Measurements from ENCODE around the gene EDN2. TPM values are rescaled to one million over a fixed set of nuclear protein-coding genes. Genes with fewer than 3 reads are reported as not detected.
A peak's percentile ranks its signal among the peaks of the same experiment; 100 is the strongest.

Gene EDN2
- total RNA-seq, 1 donor from 2014 or later: not detected

DNA sequence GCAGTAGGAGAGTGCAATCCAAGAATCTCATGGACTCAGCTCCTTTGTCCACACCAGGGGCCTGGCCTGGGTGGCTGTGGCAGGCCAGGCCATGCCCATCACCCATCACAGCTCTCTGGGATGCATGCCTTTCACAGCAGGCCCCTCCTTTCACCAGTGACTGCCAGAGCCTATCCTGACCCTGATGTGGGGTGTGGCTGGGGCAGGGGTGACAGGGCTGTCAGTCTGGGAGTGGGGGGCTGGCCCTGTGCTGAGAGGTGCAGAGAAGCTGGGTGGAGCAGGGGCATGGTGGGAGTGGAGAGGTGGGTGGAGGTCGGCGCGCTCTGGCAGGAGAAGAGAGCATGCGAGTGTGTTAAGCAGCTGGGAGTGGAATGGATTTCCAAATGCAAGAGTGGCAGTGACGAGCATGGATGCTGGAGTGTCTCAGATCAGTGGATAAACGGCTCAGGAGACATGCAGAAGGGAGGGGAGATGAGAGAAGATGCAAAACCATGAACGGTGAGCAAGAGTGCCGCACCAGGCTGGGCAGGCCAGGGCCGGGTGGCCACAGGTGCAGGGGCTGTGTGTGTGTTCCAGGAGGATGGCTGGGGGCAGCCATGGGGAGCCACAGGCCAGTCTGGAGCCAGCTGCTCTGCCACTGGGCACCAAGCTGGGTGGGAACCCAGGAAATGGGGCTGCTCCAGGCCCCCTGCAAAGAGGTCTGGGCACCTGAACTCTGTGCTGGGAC is 39.6 kb upstream of the EDN2 start:
- Mint-ChIP-seq H3K36me3 (ENCODE audit: low read depth) (peaks cover 67% of the 10 kb centered on the region), H3K4me3 (no peak overlapping the region), H3K4me1 (peaks cover 9% of the 10 kb centered on the region), H3K9me3 (peaks cover 15% of the 10 kb centered on the region), H3K27me3 (no peaks in the 10 kb centered on the region), H3K27ac (no peak overlapping the region)
- intact Hi-C loops (cut with micrococcal nuclease): no loop called here
- no peak for DNase-seq

GRCh38 chr1:41523071-41523470 is 38.6 kb upstream of the EDN2 start:
- H3K36me3 Mint-ChIP-seq (ENCODE audit: low read depth): peaks cover 66% of the 10 kb centered on the region
- no peaks in the 10 kb centered on the region for H3K27me3 Mint-ChIP-seq
- peaks cover 6% of the 10 kb centered on the region for H3K4me1 Mint-ChIP-seq
- DNase-seq: no peak
- peak overlapping the region; percentile 40 for H3K27ac Mint-ChIP-seq
- H3K9me3 Mint-ChIP-seq: peaks cover 13% of the 10 kb centered on the region
- no peak overlapping the region for H3K4me3 Mint-ChIP-seq
- intact Hi-C loops (cut with micrococcal nuclease): no loop called here

- Mint-ChIP-seq H3K36me3 (ENCODE audit: low read depth) (peaks cover 64% of the 10 kb centered on the region), H3K27ac (no peak overlapping the region), H3K27me3 (no peaks in the 10 kb centered on the region), H3K9me3 (peaks cover 2% of the 10 kb centered on the region), H3K4me3 (no peak overlapping the region), H3K4me1 (peaks cover 6% of the 10 kb centered on the region)
- DNase-seq: no peak
- intact Hi-C loops (cut with micrococcal nuclease): no loop called here
Measured at GRCh38 chr1:41521766-41522165, 37.3 kb upstream of the EDN2 start.

- no peaks in the 10 kb centered on the region for H3K27me3 Mint-ChIP-seq
Measured at GRCh38 chr1:41520951-41521752, 36.7 kb upstream of the EDN2 start.

DNA sequence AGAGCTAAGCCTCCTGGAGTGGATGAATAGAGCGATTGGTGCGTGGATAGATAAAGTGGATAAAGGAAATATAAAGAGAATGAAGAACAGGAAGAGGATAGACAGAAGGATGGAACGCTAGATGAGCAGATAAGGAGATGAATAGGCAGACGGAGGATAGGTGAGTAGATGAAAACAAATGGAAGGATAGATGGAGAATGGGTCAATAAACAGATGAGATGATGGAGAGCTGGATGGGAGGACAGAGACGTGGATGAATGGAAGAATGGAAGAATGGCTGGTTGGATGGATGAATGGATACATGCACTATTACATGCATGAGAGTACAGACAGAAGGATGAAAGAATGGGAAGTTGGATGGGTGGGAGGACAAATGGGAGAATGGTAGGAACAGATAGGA is 35.2 kb upstream of the EDN2 start:
- H3K27me3 Mint-ChIP-seq: no peaks in the 10 kb centered on the region
- H3K4me3 Mint-ChIP-seq: no peak overlapping the region
- H3K4me1 Mint-ChIP-seq: peaks cover 8% of the 10 kb centered on the region
- DNase-seq: no peak
- H3K27ac Mint-ChIP-seq: no peak overlapping the region
- H3K9me3 Mint-ChIP-seq: no peaks in the 10 kb centered on the region
- H3K36me3 Mint-ChIP-seq (ENCODE audit: low read depth): peaks cover 58% of the 10 kb centered on the region
- intact Hi-C loops (cut with micrococcal nuclease): loop anchor here (10.0 kb wide), 2 partner anchors 375 to 655 kb away; no protein-coding TSS in a partner anchor

More at GRCh38 chr1:41520951-41521752, 36.7 kb upstream of the EDN2 start:
- no peak overlapping the region for H3K27ac Mint-ChIP-seq
- H3K4me3 Mint-ChIP-seq: no peak overlapping the region
- peaks cover 8% of the 10 kb centered on the region for H3K4me1 Mint-ChIP-seq
- no peaks in the 10 kb centered on the region for H3K9me3 Mint-ChIP-seq
- intact Hi-C loops (cut with micrococcal nuclease): no loop called here
- DNase-seq: no peak
- peaks cover 61% of the 10 kb centered on the region for H3K36me3 Mint-ChIP-seq (ENCODE audit: low read depth)

GRCh38 chr1:41518471-41518870 is 34.0 kb upstream of the EDN2 start:
- intact Hi-C loops (cut with micrococcal nuclease): loop anchor here (10.0 kb wide), 2 partner anchors 376 to 656 kb away; no protein-coding TSS in a partner anchor
- no peaks in the 10 kb centered on the region for H3K9me3 Mint-ChIP-seq
- DNase-seq: no peak
- peaks cover 7% of the 10 kb centered on the region for H3K4me1 Mint-ChIP-seq
- H3K36me3 Mint-ChIP-seq (ENCODE audit: low read depth): peaks cover 57% of the 10 kb centered on the region
- no peak overlapping the region for H3K4me3 Mint-ChIP-seq
- H3K27ac Mint-ChIP-seq: no peak overlapping the region
- no peaks in the 10 kb centered on the region for H3K27me3 Mint-ChIP-seq

- no peak for DNase-seq
- H3K27ac Mint-ChIP-seq: peak overlapping the region; percentile 58
- no peaks in the 10 kb centered on the region for H3K27me3 Mint-ChIP-seq
- peaks cover 5% of the 10 kb centered on the region for H3K4me1 Mint-ChIP-seq
- peaks cover 52% of the 10 kb centered on the region for H3K36me3 Mint-ChIP-seq (ENCODE audit: low read depth)
- no peak overlapping the region for H3K4me3 Mint-ChIP-seq
- intact Hi-C loops (cut with micrococcal nuclease): loop anchor here (10.0 kb wide), 2 partner anchors 378 to 658 kb away; no protein-coding TSS in a partner anchor
- no peaks in the 10 kb centered on the region for H3K9me3 Mint-ChIP-seq
Measured at GRCh38 chr1:41517062-41517438, 32.6 kb upstream of the EDN2 start.

GRCh38 chr1:41516168-41517061 is 31.9 kb upstream of the EDN2 start:
- intact Hi-C loops (cut with micrococcal nuclease): loop anchor here (10.0 kb wide), 2 partner anchors 378 to 658 kb away; no protein-coding TSS in a partner anchor
- peak; percentile 92 for DNase-seq
- peak overlapping the region; percentile 58 for H3K27ac Mint-ChIP-seq
- H3K27me3 Mint-ChIP-seq: no peaks in the 10 kb centered on the region
- no peaks in the 10 kb centered on the region for H3K9me3 Mint-ChIP-seq
- H3K4me1 Mint-ChIP-seq: peaks cover 7% of the 10 kb centered on the region
- no peak overlapping the region for H3K4me3 Mint-ChIP-seq
- H3K36me3 Mint-ChIP-seq (ENCODE audit: low read depth): peaks cover 56% of the 10 kb centered on the region

DNA sequence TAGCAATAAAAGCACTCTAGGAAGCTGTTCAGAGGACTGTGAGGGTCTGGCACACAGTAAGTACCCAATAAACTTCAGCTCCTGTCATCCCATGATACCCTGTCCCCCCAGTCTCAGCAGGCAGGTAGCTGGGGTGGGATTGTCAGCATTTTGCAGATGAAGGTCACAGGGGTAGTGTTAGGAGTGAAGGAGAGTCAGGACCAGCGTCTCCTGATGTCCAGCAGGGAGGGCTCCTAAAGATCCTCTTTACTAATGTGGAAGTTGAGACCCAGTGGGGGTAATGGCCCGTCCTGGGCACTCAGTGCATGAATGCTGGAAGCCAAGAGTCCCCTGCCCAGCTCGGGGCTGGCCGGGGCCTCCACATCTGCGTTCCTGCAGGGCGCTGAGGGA is 31.3 kb upstream of the EDN2 start:
- H3K27ac Mint-ChIP-seq: no peak overlapping the region
- H3K4me1 Mint-ChIP-seq: peaks cover 7% of the 10 kb centered on the region
- intact Hi-C loops (cut with micrococcal nuclease): loop anchor here (10.0 kb wide), 2 partner anchors 379 to 659 kb away; no protein-coding TSS in a partner anchor
- no peak for DNase-seq
- peaks cover 58% of the 10 kb centered on the region for H3K36me3 Mint-ChIP-seq (ENCODE audit: low read depth)
- no peaks in the 10 kb centered on the region for H3K27me3 Mint-ChIP-seq
- no peaks in the 10 kb centered on the region for H3K9me3 Mint-ChIP-seq
- no peak overlapping the region for H3K4me3 Mint-ChIP-seq

- no peak for DNase-seq
- Mint-ChIP-seq H3K4me3 (no peak overlapping the region), H3K9me3 (no peaks in the 10 kb centered on the region), H3K4me1 (peaks cover 7% of the 10 kb centered on the region), H3K27ac (no peak overlapping the region), H3K36me3 (ENCODE audit: low read depth) (peaks cover 55% of the 10 kb centered on the region), H3K27me3 (no peaks in the 10 kb centered on the region)
- intact Hi-C loops (cut with micrococcal nuclease): loop anchor here (10.0 kb wide), 2 partner anchors 380 to 660 kb away; no protein-coding TSS in a partner anchor
Measured at GRCh38 chr1:41515131-41515678, 30.7 kb upstream of the EDN2 start.

GRCh38 chr1:41514381-41514780 is 29.9 kb upstream of the EDN2 start:
- H3K27me3 Mint-ChIP-seq: no peaks in the 10 kb centered on the region
- intact Hi-C loops (cut with micrococcal nuclease): loop anchor here (10.0 kb wide), 2 partner anchors 380 to 660 kb away; no protein-coding TSS in a partner anchor
- H3K4me1 Mint-ChIP-seq: peaks cover 4% of the 10 kb centered on the region
- peaks cover 53% of the 10 kb centered on the region for H3K36me3 Mint-ChIP-seq (ENCODE audit: low read depth)
- DNase-seq: no peak
- H3K9me3 Mint-ChIP-seq: no peaks in the 10 kb centered on the region
- no peak overlapping the region for H3K27ac Mint-ChIP-seq
- H3K4me3 Mint-ChIP-seq: no peak overlapping the region

DNA sequence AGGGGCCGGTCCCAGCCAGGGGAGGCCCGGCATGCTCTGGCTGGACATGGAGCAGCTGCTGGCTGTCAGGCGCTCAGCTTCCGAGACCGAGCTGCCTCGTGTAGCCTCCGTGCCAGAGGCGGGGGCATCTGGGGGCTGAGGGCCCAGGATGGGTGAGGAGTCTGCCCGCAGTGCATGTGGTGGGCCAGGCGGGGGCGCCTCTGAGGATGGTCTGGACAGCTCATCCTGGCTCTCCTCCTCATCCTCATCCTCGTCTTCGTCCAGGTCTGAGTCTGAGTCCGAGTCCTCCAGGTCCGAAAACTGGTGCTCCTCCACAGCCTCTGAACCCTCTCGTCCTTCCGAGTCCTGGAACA is 28.9 kb upstream of the EDN2 start:
- intact Hi-C loops (cut with micrococcal nuclease): loop anchor here (10.0 kb wide), 2 partner anchors 381 to 661 kb away; no protein-coding TSS in a partner anchor
- no peaks in the 10 kb centered on the region for H3K9me3 Mint-ChIP-seq
- H3K36me3 Mint-ChIP-seq (ENCODE audit: low read depth): peaks cover 57% of the 10 kb centered on the region
- H3K4me3 Mint-ChIP-seq: no peak overlapping the region
- H3K4me1 Mint-ChIP-seq: peaks cover 4% of the 10 kb centered on the region
- no peak overlapping the region for H3K27ac Mint-ChIP-seq
- peak; percentile 72 for DNase-seq
- H3K27me3 Mint-ChIP-seq: no peaks in the 10 kb centered on the region

Data from activated CD4-positive, alpha-beta T cell treated with anti-CD3 and anti-CD28 coated beads, Interleukin-2, amount 10 ng/mL, durations not matched to agents 24 days and 14 days (primary cell).